OCI-LY3 (cell line): ENCODE data around the gene CPEB3.
"Not testable (repeated sequence)": the region's sequence is repeated elsewhere in the genome, so short reads cannot be mapped to it uniquely, and the experiment has no call there.

Experiments used
- H2AFZ ChIP-seq: fragments of 200-600, 300-600 bp; shearing (Covaris generic); 2 replicates; pipeline ENCODE4 v1.6.0; 2014; ENCODE audit warnings: antibody characterized with exemption, low read depth, low read length
- H3K27ac ChIP-seq: fragments of 200-600, 300-600 bp; sonication (generic); 2 replicates; pipeline ENCODE4 v1.5.1; 2014; ENCODE audit warnings: mild to moderate bottlenecking, low read length, moderate library complexity, mixed read lengths
- H3K27me3 ChIP-seq: fragments of 200-600, 300-600 bp; sonication (generic); 2 replicates; pipeline ENCODE4 v1.6.1; 2014; ENCODE audit warnings: low read depth, low read length, mixed read lengths
- H3K36me3 ChIP-seq: fragments of 200-600, 300-600 bp; sonication (generic); replicated peaks from 2 replicates; pipeline ENCODE3; 2014; ENCODE audit warnings: low read depth, low read length, mixed read lengths
- H3K4me1 ChIP-seq: fragments of 300-600, 200-600 bp; sonication (generic); 2 replicates; pipeline ENCODE4 v1.6.1; 2014; ENCODE audit warnings: low read length, mixed read lengths
- H3K4me2 ChIP-seq: fragments of 200-600, 300-600 bp; sonication (generic); 2 replicates; pipeline ENCODE4 v1.6.1; 2014; ENCODE audit warnings: low read length, mixed read lengths
- H3K4me3 ChIP-seq: fragments of 300-600, 200-600 bp; sonication (generic); 2 replicates; pipeline ENCODE4 v1.5.1; 2014; ENCODE audit warnings: antibody characterized with exemption, mild to moderate bottlenecking, low read length, moderate library complexity
- H3K79me2 ChIP-seq: fragments of 300-600, 200-600 bp; shearing (Covaris generic); 2 replicates; pipeline ENCODE4 v1.6.1; 2014; ENCODE audit warnings: mild to moderate bottlenecking, low read length, mixed read lengths
- H3K9ac ChIP-seq: fragments of 300-600, 200-600 bp; shearing (Covaris generic); 2 replicates; pipeline ENCODE4 v1.6.0; 2014; ENCODE audit warnings: mild to moderate bottlenecking, low read length, moderate library complexity
- H3K9me3 ChIP-seq: fragments of 200-600, 300-600 bp; shearing (Covaris generic); 2 replicates; pipeline ENCODE4 v1.6.1; 2014; ENCODE audit warnings: low read length, mixed read lengths; ENCODE audit not compliant: insufficient read depth
- H4K20me1 ChIP-seq: fragments of 200-600, 300-600 bp; sonication (generic); 2 replicates; pipeline ENCODE4 v1.6.1; 2016; ENCODE audit warnings: low read length, mixed read lengths; ENCODE audit not compliant: insufficient read depth
- EZH2phosphoT487 ChIP-seq: fragments of 200-600 bp; shearing (Covaris generic); IDR thresholded peaks from 2 replicates; pipeline ENCODE4 v1.6.1; 2018; ENCODE audit warnings: antibody characterized with exemption, mixed run types, low read depth
- TF ChIP-seq, protein P1 (sequence below): fragments of 200-600, 300-600 bp; sonication (generic); IDR thresholded peaks from 2 replicates; pipeline ENCODE4 v1.5.1; 2014; ENCODE audit warnings: antibody characterized with exemption, low read length, low read depth

Gene CPEB3

DNA sequence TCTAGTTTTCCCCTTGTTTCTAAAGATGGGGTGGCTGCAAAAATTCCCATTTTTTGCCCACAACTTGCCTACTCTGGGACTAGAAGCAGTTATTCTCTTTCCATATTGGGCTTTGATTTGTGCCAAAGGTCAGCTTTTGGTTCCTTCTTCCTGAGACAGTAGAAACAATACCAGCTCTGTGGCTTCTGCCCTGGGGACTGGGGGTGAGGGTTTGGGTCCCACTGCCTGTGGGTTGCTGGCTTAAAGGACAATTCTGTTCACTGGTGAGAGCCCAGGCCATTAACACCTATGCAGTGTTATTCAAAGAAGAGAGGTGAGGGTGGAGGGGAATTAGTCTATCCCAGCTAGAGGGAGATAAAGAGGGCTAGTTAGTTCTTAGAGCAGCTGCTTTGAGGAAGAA lies 171.5 kb downstream of the CPEB3 start:
- Histone ChIP-seq H3K27me3 (no peaks in the 10 kb centered on the region), H3K4me3 (no peak overlapping the region), H3K36me3 (no peaks in the 10 kb centered on the region), H3K9ac (no peak overlapping the region), H3K79me2 (no peaks in the 10 kb centered on the region), H2AFZ (no peak overlapping the region), H3K27ac (no peak overlapping the region), H4K20me1 (no peaks in the 10 kb centered on the region), H3K4me1 (no peaks in the 10 kb centered on the region), H3K4me2 (no peak overlapping the region), H3K9me3 (no peaks in the 10 kb centered on the region)
- TF ChIP-seq, protein P1, sequence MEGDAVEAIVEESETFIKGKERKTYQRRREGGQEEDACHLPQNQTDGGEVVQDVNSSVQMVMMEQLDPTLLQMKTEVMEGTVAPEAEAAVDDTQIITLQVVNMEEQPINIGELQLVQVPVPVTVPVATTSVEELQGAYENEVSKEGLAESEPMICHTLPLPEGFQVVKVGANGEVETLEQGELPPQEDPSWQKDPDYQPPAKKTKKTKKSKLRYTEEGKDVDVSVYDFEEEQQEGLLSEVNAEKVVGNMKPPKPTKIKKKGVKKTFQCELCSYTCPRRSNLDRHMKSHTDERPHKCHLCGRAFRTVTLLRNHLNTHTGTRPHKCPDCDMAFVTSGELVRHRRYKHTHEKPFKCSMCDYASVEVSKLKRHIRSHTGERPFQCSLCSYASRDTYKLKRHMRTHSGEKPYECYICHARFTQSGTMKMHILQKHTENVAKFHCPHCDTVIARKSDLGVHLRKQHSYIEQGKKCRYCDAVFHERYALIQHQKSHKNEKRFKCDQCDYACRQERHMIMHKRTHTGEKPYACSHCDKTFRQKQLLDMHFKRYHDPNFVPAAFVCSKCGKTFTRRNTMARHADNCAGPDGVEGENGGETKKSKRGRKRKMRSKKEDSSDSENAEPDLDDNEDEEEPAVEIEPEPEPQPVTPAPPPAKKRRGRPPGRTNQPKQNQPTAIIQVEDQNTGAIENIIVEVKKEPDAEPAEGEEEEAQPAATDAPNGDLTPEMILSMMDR: no peak
- TF ChIP-seq EZH2phosphoT487: no peak

DNA sequence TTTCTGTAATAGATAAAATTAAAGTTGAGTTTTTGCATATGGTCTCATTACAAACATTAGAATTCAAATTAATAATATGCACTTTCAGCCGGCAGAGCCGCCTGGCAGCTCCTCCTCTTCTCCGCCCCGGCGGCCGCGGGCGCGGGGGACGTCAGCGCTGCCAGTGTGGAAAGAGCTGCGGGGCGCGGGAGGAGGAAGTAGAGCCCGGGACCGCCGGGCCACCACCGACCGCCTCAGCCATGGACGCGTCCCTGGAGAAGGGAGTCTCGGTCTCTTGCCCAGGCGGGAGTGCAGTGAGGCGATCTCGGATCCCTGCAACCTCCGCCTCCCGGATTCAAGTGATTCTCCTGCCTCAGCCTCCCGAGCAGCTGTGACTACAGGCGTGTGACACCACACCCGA lies 176.0 kb downstream of the CPEB3 start:
- H3K9me3 ChIP-seq, H3K4me1 ChIP-seq, H3K4me3 ChIP-seq, H3K79me2 ChIP-seq, H3K9ac ChIP-seq, H2AFZ ChIP-seq, H3K27ac ChIP-seq, H3K4me2 ChIP-seq, H3K27me3 ChIP-seq, H4K20me1 ChIP-seq, H3K36me3 ChIP-seq: not testable (repeated sequence)

DNA sequence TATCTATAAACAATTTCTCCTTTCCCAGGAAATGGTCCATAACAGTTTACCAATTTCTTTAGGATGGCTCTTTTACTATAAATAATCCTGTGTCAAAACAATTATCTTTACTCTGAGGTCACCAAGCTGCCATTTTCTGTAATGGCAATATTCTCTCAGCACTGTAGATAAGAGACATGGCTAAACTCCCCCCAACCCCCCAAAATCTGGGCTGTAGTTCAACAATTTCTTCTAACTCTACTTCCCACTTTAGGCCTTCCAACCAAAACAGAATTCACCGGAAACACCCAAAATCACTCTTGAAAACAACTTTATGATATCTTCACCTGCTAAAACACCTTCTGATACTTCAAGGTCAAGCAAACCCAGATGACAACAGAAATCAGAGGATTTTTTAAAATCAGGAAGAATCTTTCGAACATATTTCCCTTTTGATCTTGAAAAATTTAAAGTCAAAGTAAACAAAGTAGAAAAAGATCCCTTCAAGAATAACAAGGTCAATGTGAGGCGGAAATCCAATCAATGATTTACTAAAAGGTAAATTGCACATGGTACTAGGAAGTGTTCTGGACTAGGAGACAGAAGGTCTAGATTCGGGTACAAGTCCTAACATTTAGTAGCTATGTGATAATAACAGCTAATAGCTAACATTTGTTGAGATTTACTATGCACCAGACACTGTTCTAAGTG lies 176.8 kb downstream of the CPEB3 start:
- no peak overlapping the region for H3K27ac ChIP-seq
- H4K20me1 ChIP-seq: no peaks in the 10 kb centered on the region
- no peaks in the 10 kb centered on the region for H3K4me1 ChIP-seq
- H2AFZ ChIP-seq: no peak overlapping the region
- no peaks in the 10 kb centered on the region for H3K27me3 ChIP-seq
- no peak overlapping the region for H3K4me3 ChIP-seq
- TF ChIP-seq EZH2phosphoT487: no peak
- no peaks in the 10 kb centered on the region for H3K36me3 ChIP-seq
- no peak overlapping the region for H3K9ac ChIP-seq
- H3K9me3 ChIP-seq: no peaks in the 10 kb centered on the region
- H3K79me2 ChIP-seq: no peaks in the 10 kb centered on the region
- H3K4me2 ChIP-seq: no peak overlapping the region

DNA sequence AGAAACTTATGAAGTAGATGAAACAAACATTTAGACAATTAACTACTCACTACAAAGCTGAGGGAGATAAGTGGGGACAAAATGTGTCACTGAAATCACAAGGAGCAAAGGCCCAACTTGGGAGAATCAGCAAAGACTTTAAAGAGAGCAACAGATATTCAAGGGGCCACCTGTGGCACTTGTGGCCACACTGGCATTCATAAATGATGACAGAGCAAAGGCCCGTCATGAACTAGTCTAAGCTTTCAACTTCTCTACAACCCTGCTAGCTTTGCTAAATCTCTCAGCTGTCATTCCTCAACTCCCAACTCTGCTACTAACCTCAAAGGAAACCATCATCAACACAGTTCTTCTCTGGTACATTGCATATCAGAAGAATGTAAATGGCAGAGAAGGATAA lies 178.4 kb downstream of the CPEB3 start:
- H3K4me3 ChIP-seq: no peak overlapping the region
- H3K27ac ChIP-seq: no peak overlapping the region
- H3K9ac ChIP-seq: no peak overlapping the region
- no peak overlapping the region for H3K4me2 ChIP-seq
- no peaks in the 10 kb centered on the region for H4K20me1 ChIP-seq
- H3K27me3 ChIP-seq: no peaks in the 10 kb centered on the region
- TF ChIP-seq, protein P1: no peak
- no peak for TF ChIP-seq EZH2phosphoT487
- H2AFZ ChIP-seq: no peak overlapping the region
- H3K36me3 ChIP-seq: no peaks in the 10 kb centered on the region
- no peaks in the 10 kb centered on the region for H3K79me2 ChIP-seq
- no peaks in the 10 kb centered on the region for H3K9me3 ChIP-seq
- H3K4me1 ChIP-seq: no peaks in the 10 kb centered on the region

DNA sequence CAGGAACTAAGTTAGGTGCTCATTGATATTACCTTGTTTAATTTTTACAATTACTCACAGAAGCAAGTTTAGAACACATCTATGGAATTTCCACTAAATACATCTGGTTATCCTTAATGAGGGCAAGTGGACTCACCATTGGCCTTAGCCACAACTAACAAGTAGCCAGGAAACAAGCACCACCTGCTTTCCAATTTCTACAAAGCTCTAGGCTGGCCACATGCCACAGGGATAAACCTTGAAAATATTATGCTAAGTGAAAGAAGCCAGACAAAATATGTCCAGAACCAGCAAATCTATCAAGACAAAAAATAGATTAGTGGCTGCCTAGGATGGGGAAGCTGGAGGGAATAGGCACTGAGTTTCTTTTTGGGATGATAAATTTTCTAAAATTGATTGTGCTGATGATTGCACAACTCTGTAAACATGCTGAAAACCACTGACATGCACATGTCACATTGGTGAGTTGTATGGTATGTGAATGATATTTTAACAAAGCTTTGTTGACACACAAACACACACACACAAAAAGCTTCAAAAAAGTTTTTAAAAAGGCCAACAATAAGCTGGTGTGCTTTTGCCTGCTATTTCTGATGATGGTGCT lies 179.4 kb downstream of the CPEB3 start:
- TF ChIP-seq, protein P1: no peak
- no peak for TF ChIP-seq EZH2phosphoT487
- no peaks in the 10 kb centered on the region for H3K4me1 ChIP-seq

More for the DNA sequence above, 179.4 kb downstream of the CPEB3 start:
- Histone ChIP-seq H3K9me3 (no peaks in the 10 kb centered on the region), H2AFZ (no peak overlapping the region), H3K4me3 (no peak overlapping the region), H3K27me3 (no peaks in the 10 kb centered on the region), H3K79me2 (no peaks in the 10 kb centered on the region), H3K9ac (no peak overlapping the region), H3K4me2 (no peak overlapping the region), H3K27ac (no peak overlapping the region), H3K36me3 (no peaks in the 10 kb centered on the region), H4K20me1 (no peaks in the 10 kb centered on the region)
